GM19438 (cell line): Measurements from ENCODE around the gene WDR73.

ENCODE experiments used
- ATAC-seq: cut with Tn5 transposase; IDR thresholded peaks from one replicate; pipeline ENCODE4 v1.9.1; 2021; ENCODE audit warnings: low read depth; ENCODE audit not compliant: unreplicated experiment

The WDR73 gene

DNA sequence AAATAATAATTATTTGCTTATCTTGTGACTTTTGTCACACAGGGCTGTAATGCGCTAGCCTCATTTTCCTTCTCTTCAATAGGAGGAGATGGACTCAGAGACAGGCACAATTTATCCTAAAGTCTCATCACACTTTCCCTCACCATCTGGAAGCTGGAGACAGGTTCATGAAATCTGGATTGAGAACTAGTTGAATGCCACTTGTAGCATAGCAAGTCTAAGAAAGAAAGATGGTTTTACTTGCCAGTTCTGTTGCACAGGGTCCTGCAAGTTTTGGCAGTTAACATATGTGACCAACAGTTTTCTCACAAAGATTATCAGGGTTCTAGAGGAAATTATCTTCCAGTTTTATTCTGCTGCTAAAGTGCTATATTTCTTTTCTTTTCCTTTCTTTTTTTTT lies 62.3 kb downstream of the WDR73 start:
- ATAC-seq = no peak

DNA sequence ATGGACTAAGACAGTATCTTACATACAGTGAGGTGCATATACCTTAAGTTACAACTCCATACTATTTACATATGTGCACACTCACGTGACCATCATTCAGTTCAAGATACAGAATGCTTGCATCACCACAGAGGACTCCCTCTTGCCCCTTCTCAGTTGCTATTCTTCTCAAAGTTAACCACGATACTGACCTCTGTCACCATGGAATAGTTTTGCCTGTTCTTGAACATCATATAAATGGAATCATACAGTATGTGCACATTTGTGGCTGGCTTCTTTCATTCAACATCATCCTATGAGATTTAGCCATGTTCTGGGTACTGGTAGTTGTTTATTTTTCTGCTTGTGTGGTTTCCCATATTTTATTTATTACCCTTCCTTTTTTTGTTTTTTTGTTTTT lies 63.7 kb downstream of the WDR73 start:
- ATAC-seq = no peak
